Measurements from ENCODE around the gene ZNF267.
"Not testable (repeated sequence)": the region's sequence is repeated elsewhere in the genome, so short reads cannot be mapped to it uniquely, and the experiment has no call there.

ZNF267 gene

GRCh38 chr16:31873556-31874365 lies at the start of gene ZNF267:
TSS of gene ZNF267 (plus strand) at chr16:31873807. CDS start at chr16:31873967, 160 bp downstream.
- peak; percentile 80 to 94 (median 87) for DNase-seq (ENCODE audit: low read depth in 3 of 3)

- DNase-seq (ENCODE audit: low read depth in 3 of 3): no peak
These were observed 40.6 kb upstream of the ZNF267 start for GRCh38 chr16:31833047-31833446.

- DNase-seq (ENCODE audit: low read depth in 3 of 3): not testable (repeated sequence)
These were observed 37.2 kb upstream of the ZNF267 start for GRCh38 chr16:31836396-31836795.

GRCh38 chr16:31842864-31843263 lies 30.7 kb upstream of the ZNF267 start:
- no peak for DNase-seq (ENCODE audit: low read depth in 3 of 3)

- not testable (repeated sequence) for DNase-seq (ENCODE audit: low read depth in 3 of 3)
These were observed 25.0 kb upstream of the ZNF267 start for GRCh38 chr16:31848572-31848971.

DNA sequence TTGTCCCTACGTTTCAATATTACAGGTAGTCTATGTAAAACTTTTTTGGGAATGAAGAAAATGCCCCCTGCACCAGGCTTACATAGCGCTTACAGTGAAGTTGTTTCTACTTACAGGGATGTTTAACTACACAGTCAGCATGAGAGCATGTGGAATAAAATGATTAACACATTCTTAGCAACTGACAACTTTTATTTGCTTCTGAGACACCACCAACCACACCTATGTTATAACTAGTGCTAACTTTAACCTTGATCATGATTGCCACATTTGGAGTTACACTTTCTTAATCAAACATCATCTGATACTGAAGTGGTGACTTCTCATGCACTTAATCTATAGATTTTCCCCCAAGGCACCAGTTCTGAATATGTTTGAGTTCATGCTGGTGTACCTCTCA lies 20.3 kb upstream of the ZNF267 start:
- DNase-seq (ENCODE audit: low read depth in 3 of 3): no peak

GRCh38 chr16:31860508-31860907 lies 13.1 kb upstream of the ZNF267 start:
- no peak for DNase-seq (ENCODE audit: low read depth in 3 of 3)

DNA sequence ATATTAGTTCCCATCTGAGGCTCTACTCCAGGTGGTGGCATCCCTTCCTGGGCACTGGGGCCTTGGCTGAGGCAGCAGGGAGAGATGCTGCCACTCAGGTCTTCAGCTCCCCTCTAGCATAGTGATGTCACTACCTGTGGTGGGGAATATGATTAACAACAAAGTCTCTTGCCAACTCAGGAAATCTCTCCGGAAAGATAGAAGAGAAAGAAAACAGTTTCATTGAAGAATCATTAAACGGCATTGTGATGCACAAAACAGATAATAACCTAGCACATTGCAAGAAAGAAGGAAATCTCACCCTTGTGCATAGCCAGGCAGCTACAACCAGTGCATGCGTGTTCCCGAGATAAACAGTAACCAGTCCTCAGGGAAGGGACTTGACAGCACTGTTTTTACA lies 12.2 kb upstream of the ZNF267 start:
- DNase-seq (ENCODE audit: low read depth in 3 of 3): no peak

GRCh38 chr16:31862761-31863160 lies 10.8 kb upstream of the ZNF267 start:
- no peak for DNase-seq (ENCODE audit: low read depth in 3 of 3)

- no peak for DNase-seq (ENCODE audit: low read depth in 3 of 3)
These were observed 5.4 kb upstream of the ZNF267 start for GRCh38 chr16:31868164-31868563.

DNA sequence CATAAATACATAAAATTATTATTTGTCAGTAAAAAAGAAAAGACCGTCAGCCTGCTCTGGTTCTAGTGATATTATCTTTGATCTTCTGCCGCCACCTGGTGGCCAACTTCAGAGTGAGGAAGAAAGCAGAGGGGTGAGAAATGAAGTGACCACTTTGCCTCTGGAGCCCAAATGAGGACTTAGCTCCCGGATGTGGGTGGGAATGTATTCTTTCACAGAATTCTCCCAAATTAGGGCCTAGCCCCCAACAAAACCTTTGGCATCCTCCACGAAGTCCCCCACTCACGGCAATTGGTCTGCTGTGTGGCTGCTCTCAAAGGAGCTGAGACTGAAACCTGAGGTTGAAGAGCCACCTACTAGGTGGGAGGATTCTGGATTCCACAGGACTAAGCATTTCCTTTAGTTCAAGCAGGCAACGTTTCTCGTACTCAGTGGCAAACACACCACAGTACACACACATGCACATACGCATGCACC lies 4.9 kb upstream of the ZNF267 start:
- peak; percentile 61 to 74 (median 70) for DNase-seq (ENCODE audit: low read depth in 3 of 3)

GRCh38 chr16:31869511-31870201 lies 4.0 kb upstream of the ZNF267 start:
- DNase-seq (ENCODE audit: low read depth in 3 of 3): peak in 2 of 3 experiments; percentile 57 to 67

GRCh38 chr16:31870809-31871208 lies 2.8 kb upstream of the ZNF267 start:
- DNase-seq (ENCODE audit: low read depth in 3 of 3): no peak

DNA sequence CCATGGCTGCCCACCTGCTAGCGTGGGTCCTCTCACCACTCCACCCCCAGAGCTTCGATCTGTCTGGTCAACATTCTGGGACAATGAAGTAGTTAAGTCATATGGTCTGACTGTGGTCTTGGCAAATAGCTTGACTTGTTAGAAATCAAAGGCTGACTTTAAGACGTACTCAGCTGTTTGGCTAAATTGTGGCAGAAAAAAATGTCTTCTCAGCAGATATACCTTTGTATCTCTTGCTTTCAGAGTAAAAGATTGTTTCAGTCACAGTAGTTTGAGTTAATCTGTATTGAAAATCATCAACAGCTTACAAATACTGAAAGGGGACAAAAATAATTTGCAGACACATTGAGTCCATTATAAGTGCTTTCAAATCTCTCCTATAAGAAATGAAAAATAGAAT lies 2.1 kb upstream of the ZNF267 start:
- no peak for DNase-seq (ENCODE audit: low read depth in 3 of 3)

DNA sequence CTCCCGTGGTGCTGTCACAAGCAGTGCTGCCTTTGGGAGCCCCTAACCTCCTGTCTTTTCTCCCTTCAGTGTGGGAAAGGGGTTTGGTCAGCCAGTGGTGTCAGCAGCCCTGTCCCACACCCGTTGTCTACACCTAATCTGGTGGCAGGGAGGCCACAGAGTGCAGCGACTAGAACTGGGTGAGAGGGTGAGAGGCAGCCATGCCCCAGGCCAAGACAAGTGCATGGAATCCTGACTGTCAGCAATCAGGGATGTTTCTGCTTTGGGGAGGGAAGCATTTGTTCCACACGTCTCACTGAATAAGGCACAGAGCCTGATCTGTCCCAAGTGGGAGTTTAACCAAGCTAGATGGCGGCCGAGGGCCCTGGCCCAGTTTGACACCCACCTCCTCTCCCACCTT lies 1.4 kb upstream of the ZNF267 start:
- no peak for DNase-seq (ENCODE audit: low read depth in 3 of 3)

DNA sequence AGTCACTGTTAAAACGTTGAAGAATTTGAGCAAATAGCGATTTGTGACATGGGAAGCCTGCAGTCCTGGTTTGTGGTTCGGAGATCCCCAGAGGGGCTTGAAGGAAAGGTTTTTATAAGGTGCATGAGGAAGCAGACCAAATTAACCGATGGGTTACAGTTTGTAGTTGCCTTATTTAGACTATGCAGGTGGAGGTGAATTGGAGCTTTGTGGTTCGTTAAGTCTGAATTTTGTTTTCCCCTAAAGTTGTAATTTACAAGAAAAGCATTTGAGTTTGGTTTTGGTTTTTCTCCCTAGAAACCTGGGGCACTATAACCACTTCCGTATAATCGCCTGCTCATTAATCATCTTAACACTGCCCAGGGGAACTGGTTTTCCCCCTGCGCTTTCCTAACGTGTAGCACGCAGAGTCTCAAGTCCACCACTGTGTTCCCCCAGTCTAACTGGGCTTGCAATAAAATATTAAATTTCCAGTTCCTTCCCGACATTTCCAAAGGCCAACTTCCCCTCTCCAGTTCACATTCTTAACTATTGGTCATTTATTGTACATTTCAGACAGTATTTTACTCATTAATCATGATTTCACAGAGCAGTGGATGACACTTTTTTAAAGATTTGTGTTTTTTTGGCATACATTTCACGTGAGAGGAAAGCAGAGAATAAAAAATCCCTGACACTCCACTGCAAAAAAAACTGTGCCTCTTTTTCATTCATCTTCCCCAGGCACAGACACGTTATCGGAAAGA lies 932 bp downstream of the ZNF267 start:
- DNase-seq (ENCODE audit: low read depth in 3 of 3): no peak

- no peak for DNase-seq (ENCODE audit: low read depth in 3 of 3)
These were observed 1.7 kb downstream of the ZNF267 start for GRCh38 chr16:31875112-31875803.

GRCh38 chr16:31875928-31876547 lies 2.4 kb downstream of the ZNF267 start:
- no peak for DNase-seq (ENCODE audit: low read depth in 3 of 3)

DNA sequence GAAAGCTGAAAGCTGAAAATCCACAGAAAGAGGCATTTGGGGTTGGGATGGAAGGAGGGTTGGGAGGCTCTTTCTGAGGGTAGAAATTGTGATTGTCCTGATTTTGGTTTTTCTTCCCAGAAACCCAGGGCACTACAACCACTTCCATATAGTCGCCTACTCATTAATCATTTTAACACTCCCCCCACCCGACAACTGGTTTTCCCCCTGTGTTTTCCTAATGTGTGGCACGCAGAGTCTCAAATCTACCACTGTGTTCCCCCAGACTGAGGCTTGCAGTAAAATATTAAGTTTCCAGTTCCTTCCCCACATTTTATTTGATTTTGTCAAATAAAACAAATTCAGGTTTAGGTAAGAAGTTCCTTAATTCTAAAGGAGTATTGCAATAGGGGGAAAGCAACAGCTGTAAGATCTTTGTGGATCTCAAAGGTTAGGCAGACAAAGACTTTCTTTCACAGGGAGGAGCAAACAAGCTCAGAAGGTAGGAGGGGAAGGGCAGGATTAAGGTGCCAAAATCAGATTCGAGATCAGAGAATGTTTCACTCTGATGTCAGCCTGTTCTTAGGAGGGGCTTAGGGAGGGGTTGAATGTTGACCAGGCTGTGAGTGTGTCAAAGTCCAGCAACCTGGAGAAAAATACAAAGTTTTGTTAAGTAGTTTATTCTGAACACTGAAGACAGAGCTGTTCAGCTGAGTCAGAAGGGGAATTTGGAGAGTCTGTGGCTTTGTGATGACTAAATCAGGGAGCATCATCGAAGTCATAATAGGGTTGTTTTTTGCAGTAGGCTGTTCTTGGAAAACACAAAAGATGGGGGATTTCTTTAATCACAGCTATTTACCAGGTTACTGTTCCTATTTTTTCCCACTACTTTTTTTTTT lies 3.6 kb downstream of the ZNF267 start:
- no peak for DNase-seq (ENCODE audit: low read depth in 3 of 3)
